ENCODE results near the gene EMC6.

GRCh38 chr17:3678821-3679530 is 10.4 kb downstream of the EMC6 start:
- no peak for TF ChIP-seq CTCF (IDR thresholded peaks at IDR 0.05)
- no peak for TF ChIP-seq POLR2AphosphoS5 (IDR thresholded peaks at IDR 0.05; ENCODE audit: insufficient read depth in 1 of 2, low read depth in 1 of 2)
- TF ChIP-seq POLR2A (IDR thresholded peaks at IDR 0.05) = no peak

Data from vagina (tissue), 2 donors.